8988T (cell line): ENCODE results near the gene C4A.
"Not testable (repeated sequence)": the region's sequence is repeated elsewhere in the genome, so short reads cannot be mapped to it uniquely, and the experiment has no call there.

Source experiments
- DNase-seq: peaks from one replicate; pipeline ENCODE4 v3.0.0; 2011

The C4A gene

DNA sequence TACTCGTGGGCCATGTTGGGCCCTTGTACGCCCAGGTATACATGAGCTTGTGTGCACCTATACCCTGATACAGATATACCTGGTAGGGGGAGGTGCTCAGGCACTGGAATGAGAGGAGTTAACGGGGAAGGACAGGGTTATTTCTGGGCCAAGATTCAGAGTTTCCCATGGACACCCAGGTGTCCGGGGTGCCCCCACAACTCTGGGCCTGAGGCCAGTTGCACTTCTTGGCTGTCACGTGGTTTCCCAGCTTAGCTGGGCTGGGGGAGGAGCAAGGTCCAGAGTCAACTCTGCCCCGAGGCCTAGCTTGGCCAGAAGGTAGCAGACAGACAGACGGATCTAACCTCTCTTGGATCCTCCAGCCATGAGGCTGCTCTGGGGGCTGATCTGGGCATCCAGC, at the start of gene C4A:
TSS of gene C4A (plus strand) at position 314 of the 400 bp plus-strand sequence. CDS start at position 365, 51 bp downstream.
- not testable (repeated sequence) for DNase-seq

DNA sequence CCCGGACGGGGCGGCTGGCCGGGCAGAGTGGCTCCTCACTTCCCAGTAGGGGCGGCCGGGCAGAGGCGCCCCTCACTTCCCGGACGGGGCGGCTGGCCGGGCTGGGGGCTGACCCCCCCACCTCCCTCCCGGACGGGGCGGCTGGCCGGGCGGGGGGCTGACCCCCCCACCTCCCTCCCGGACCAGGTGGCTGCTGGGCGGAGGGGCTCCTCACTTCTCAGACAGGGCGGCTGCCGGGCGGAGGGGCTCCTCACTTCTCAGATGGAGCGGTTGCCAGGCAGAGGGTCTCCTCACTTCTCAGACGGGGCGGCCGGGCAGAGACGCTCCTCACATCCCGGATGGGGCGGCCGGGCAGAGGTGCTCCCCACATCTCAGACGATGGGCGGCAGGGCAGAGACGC, 49.7 kb upstream of the C4A start:
- DNase-seq = not testable (repeated sequence)

DNA sequence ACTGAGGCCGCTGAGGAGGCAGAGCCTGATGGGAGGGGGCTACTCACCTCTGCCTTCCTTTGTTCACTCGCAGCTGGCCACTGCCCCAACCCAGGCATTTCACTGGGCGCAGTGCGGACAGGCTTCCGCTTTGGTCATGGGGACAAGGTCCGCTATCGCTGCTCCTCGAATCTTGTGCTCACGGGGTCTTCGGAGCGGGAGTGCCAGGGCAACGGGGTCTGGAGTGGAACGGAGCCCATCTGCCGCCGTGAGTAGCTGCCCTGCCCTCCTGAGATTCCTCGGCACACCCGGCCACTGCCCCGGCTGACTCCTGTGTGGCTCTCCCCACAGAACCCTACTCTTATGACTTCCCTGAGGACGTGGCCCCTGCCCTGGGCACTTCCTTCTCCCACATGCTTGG, 48.3 kb upstream of the C4A start:
- no peak for DNase-seq

DNA sequence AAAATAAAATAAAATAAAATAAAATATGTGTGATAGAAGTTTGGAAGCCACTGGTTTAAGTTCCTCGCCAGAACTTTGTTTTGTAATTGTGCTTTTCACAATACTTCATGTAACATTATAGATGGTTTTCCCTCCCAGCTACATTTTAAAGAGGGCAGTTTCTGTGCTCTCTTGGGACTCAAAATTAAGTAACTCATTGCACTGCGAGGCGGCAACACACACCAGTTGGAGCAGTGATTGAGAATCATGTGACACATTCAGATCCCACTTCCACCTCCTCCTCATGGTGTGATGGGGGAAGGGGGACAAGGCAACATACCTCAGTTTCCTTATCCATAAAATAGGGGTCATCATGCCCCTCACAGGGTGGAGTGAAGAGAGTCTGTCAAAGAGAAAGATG, 46.8 kb upstream of the C4A start:
- no peak for DNase-seq

DNA sequence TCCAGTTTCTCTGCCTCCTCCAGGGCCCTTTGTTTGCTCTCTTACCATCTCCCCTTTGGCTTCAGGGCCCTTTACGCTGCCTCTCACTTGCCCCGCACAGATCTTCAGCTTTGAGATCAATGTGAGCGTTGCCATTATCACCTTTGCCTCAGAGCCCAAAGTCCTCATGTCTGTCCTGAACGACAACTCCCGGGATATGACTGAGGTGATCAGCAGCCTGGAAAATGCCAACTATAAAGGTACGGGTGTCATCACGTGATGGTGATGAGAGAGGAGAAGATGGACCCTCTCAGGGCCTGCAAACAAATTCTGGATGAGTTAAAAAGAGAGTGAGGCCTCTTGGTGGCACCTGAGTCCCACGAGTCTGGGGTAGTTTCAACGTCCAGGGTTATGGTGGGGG, 46.0 kb upstream of the C4A start:
- no peak for DNase-seq

DNA sequence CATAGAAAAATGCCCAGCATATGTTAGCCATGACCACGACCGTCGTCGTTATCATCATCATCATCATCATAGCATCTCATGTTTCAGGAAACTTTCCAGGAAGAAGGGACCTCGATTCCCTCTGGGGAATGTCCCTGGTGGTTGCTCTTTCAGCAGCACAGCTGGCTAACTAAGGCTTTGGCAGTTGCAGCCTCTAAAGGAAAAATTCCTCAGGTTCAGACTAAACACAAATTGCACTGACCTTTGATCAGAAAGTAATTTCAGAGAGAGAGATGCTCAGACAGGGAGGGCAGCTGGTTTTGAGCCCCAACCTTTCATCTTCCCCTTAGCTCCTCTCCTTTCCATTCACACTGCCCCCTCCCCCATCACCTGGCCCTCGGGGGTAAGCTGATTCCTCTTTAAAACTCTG, 41.6 kb upstream of the C4A start:
- DNase-seq = no peak

DNA sequence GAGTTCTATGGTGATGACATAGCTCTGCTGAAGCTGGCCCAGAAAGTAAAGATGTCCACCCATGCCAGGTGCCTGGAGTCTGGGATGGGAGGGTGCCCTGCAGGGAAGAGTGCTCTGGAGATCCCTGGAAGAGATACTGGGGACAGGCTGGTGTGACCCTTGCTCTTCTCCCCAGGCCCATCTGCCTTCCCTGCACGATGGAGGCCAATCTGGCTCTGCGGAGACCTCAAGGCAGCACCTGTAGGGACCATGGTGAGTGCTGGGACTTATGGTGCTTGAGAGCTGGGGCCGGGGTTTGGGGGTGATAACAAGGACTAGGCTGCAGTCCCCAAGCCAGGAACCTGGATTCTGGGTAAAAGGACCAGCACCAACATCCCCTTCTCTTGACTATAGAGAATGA, 38.1 kb upstream of the C4A start:
- no peak for DNase-seq

DNA sequence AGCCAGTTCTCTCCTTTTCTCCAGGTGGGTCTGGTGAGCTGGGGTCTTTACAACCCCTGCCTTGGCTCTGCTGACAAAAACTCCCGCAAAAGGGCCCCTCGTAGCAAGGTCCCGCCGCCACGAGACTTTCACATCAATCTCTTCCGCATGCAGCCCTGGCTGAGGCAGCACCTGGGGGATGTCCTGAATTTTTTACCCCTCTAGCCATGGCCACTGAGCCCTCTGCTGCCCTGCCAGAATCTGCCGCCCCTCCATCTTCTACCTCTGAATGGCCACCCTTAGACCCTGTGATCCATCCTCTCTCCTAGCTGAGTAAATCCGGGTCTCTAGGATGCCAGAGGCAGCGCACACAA, 36.7 kb upstream of the C4A start:
- no peak for DNase-seq

DNA sequence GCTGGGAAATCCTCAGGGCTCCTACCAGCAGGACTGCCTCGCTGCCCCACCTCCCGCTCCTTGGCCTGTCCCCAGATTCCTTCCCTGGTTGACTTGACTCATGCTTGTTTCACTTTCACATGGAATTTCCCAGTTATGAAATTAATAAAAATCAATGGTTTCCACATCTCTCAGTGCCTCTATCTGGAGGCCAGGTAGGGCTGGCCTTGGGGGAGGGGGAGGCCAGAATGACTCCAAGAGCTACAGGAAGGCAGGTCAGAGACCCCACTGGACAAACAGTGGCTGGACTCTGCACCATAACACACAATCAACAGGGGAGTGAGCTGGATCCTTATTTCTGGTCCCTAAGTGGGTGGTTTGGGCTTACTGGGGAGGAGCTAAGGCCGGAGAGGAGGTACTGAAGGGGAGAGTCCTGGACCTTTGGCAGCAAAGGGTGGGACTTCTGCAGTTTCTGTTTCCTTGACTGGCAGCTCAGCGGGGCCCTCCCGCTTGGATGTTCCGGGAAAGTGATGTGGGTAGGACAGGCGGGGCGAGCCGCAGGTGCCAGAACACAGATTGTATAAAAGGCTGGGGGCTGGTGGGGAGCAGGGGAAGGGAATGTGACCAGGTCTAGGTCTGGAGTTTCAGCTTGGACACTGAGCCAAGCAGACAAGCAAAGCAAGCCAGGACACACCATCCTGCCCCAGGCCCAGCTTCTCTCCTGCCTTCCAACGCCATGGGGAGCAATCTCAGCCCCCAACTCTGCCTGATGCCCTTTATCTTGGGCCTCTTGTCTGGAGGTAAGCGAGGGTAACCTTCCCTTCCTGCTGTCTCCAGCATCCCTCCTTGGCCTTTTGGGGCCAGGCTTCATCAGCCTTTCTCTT, 36.1 kb upstream of the C4A start, which contains the start of gene CFB:
TSS of gene CFB (plus strand) at position 589 of the 863 bp plus-strand sequence. CDS start at position 716, 127 bp downstream.
- DNase-seq = no peak

DNA sequence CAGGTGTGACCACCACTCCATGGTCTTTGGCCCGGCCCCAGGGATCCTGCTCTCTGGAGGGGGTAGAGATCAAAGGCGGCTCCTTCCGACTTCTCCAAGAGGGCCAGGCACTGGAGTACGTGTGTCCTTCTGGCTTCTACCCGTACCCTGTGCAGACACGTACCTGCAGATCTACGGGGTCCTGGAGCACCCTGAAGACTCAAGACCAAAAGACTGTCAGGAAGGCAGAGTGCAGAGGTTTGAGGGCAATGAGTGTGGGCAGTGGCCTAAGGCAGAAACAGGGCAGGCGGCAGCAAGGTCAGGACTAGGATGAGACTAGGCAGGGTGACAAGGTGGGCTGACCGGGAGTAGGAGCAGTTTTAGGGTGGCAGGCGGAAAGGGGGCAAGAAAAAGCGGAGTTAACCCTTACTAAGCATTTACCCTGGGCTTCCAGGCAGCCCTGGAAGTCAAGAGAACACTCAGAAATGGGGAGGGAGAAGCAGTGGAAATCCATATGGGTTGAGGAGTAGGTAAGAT, 35.4 kb upstream of the C4A start:
- DNase-seq = no peak

DNA sequence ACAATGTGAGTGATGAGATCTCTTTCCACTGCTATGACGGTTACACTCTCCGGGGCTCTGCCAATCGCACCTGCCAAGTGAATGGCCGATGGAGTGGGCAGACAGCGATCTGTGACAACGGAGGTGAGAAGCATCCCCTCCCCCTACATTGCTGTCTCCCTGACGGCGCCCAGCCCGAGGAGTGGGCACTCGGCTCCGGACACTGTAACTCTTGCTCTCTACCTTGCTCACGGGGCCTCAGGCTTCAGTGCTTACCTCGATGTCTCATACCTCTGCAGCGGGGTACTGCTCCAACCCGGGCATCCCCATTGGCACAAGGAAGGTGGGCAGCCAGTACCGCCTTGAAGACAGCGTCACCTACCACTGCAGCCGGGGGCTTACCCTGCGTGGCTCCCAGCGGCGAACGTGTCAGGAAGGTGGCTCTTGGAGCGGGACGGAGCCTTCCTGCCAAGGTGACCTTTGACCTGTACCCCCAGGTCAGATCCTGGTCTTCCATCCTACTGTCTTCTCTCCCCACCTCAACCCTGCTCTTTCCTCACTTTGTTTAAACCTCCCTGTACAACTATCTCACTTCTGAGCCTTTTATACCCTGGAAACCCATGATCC, 34.7 kb upstream of the C4A start:
- no peak for DNase-seq

DNA sequence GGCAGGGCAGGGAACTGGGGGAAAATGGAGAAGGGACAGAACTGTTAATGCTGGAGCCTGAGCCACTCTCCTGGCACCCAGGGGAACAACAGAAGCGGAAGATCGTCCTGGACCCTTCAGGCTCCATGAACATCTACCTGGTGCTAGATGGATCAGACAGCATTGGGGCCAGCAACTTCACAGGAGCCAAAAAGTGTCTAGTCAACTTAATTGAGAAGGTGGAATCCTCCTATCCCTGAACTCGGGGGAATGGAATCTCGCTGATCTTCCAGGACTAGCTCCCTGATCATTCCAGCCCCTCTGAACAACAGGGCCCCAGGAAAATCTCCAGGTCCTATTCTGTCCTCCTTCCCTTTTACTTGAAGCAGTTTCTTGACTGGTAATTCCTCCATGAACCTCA, 34.0 kb upstream of the C4A start:
- DNase-seq = no peak

DNA sequence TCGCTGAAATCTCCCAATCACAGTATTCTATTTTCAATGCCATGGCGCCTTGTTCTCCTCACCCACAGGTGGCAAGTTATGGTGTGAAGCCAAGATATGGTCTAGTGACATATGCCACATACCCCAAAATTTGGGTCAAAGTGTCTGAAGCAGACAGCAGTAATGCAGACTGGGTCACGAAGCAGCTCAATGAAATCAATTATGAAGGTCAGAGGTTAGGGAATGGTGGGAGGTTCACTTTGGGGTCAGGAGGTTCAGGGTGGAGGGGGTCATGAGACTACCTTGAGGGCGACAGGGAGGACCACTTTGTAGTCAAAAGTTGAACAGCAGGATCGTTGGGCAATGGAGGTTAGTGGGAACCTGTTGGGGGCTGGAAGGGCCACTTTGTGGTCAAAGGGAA, 33.6 kb upstream of the C4A start:
- DNase-seq = no peak

DNA sequence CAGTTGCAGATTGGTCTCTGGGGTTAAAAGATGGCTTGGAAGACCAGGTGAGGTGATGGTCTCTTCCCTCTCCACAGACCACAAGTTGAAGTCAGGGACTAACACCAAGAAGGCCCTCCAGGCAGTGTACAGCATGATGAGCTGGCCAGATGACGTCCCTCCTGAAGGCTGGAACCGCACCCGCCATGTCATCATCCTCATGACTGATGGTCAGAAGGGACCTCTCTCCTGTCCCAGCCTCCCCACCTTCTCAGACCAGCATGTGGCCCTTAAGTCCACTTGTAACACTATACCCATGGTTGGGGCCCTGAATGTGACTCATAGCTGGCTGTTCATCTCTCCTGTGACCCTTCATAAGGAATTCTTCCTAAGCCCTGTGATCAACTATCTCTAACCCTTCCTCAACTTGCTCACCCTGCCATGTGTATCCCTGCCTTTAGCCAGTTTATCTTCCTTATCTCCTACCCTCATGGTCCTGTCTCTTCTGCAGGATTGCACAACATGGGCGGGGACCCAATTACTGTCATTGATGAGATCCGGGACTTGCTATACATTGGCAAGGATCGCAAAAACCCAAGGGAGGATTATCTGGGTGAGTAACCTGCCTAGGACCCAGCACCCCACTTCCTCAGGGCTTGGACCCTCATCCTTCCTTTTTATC, 33.0 kb upstream of the C4A start:
- DNase-seq = no peak

DNA sequence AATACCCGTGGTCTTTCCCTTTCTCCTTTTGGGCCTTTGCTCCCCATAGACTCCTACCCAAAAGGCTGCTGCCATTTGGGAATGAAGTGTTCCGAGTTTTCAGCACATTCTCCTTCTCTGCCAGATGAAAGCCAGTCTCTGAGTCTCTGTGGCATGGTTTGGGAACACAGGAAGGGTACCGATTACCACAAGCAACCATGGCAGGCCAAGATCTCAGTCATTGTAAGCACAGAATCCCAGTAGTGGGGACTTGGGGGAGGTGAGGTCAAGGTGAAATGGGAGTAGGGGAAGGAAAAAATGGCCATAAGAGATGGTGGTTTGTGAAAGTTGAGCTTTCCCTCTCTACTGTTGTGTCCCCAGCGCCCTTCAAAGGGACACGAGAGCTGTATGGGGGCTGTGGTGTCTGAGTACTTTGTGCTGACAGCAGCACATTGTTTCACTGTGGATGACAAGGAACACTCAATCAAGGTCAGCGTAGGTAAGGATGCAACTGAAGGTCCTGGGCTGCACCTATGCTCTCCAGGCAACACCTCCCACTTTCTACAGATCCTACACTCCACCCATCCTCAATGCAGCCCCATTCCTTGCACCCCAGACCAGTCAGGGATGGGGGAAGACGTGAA, 31.8 kb upstream of the C4A start:
- DNase-seq = no peak

DNA sequence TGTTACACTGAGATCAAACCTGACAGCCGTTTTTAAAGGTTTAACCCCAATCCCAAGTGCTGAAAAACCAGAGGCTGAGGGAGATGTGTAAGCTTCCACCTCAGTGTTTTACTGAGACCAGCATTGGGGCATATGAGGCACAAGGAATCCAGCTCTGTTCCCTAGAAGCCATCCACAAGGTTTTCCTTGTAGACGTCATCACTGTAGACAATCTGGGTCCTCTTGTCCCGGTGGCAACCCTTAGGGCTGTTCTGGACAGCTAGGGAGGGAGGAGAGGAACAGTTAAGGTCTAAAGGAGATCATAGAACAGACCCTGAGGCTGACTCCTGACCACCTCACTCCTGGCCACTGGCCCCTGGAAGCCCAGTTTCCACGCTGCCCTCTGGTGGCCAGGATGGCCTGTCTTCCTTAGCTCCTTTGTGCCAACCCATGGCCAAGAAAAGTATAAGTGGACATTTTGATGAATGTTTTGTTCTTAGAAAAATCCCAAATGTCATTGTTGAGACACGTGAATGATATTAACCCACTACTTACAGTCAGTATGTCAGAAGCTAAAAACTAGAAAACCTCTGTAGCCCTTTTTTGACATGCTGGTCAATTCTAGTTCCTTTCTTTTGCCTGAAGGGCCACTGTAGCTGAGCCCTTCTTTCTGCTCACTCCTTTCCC, 29.6 kb upstream of the C4A start:
- DNase-seq = peak; percentile 79

DNA sequence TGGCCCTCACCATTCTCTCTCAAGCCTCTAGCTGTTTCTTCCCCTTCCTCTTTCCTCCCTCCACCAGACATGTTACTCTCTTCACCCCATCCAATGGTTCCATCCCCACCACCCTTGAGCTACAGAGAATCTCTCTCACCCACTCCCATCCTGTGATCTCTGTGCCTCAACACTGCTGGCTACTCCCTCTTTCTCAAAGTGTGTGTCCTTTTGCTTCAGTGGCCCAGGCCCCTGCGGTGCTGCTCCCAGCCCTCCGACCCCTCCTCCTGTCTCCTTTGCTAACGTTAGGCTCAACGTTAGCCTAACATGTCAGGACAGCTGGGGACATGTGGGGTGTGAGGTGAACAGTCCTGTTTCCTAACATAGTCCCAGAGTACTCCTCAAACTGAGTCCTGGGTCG, 29.0 kb upstream of the C4A start:
- no peak for DNase-seq

DNA sequence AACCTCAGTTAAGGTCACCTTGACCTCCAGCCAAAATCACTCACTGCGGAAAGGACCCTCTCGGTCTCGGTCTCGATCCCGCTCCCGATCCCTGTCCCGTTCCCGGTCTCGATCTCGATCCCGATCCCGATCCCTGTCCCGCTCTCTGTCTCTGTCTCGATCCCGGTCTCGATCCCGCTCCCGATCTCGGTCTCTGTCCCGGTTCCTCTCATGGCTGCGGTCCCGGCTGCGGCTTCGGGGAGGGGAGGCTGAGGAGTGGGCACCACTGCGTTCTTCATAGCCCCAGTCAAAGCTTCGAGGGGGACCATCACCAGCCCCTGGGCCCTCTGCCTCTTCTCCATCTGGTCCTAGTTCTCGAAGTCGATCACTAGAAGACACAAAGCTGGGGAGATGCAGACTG, 27.3 kb upstream of the C4A start:
- DNase-seq = no peak

DNA sequence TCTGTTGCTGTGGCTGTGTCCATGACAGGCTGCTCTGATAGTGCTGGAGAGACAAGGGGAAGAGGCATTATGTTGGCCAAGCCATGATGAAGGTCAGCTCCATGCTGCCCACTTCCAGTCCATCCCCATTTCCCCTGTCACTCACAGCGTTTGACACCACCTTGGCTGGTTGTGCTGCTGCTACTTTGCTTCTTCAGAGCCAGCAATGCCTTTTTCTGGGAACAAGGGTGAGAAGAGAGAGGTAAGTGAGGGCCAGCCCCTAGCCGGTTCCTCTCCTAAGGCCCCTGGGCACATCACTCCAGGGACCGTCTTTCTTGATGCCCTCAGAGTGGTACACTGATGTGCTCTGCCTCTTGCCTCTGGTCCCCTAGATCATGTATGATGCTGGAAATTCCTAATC, 25.1 kb upstream of the C4A start:
- DNase-seq = no peak

DNA sequence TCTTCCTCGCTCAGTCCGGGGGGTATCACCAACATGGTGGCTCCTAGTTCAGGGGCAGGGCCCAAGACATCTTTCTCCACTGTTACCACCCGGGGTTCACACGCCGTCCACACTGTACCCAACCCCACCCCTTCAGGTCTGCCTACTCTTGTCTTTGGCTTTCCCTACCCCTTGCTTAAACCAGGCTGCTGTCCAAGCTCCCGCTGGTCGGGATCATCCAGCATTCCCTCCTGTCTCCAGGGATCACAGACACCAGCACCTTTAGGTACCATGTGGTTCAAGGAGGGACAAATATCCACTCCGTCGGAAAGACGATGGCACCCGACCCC, 23.5 kb upstream of the C4A start:
- no peak for DNase-seq

DNA sequence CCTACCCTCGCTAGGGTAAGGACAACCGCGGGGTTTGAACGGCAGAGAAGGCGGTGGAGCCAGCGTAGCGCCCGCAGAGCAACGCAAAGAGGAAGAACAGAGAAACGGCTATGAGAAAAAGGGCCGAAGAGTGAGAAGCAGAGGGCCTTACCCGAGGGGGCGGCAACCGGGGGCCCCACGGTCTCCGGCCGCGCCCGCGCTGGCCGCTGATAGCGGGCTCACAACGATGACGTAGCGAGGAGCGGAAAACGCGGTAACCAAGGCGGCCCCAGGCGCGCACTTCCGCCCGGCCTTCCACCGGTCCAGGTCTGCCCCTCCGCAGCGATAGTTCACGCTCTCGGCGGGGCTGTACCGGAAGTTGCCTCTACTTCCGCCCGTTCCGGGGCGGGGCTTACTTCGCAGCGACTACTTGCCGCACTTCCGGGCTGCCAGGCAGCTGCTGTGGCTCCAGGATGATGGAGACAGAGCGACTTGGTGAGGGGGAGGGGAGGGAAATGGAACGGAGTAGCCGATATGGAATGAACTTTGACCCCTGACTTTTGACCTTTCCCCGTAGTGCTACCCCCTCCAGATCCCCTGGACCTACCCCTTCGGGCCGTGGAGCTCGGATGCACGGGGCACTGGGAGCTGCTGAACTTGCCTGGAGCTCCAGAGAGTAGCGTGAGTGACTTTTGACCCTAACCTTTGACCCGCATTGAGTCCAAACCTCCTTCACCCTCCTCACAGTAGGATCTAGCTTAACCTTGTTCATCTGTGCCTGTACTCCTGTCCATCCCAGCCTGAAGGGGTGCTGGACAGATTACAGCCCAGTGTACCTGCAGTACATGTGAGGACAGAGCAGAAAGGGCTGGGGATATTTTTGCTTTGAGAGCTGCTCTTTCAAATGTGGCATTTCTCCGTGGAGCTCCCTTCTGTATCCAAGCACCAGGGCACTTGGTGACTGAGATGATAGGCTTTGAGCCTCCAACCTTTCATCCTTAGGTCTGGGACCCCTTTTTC, 22.8 kb upstream of the C4A start, which contains the start of the genes NELFE and SKIC2:
TSS of gene NELFE (minus strand) at position 231 of the 999 bp plus-strand sequence. CDS start 525 bp downstream, outside the sequence.
TSS of gene SKIC2 (plus strand) at position 435 of the 999 bp plus-strand sequence. CDS start at position 453, 18 bp downstream.
- peak; percentile 98 for DNase-seq
